NCI-H128 (cell line): ENCODE results near the gene LIN37.

Source experiments
- DNase-seq: peaks from one replicate; lab custom pipeline; 2025; ENCODE audit not compliant: unreplicated experiment; lab: John Stamatoyannopoulos, UW

Gene LIN37

GRCh38 chr19:35751839-35752745 lies 3.7 kb downstream of the LIN37 start:
- DNase-seq: no peak

- no peak for DNase-seq
These were observed 4.5 kb downstream of the LIN37 start for GRCh38 chr19:35752746-35753350.

- no peak for DNase-seq
These were observed 5.4 kb downstream of the LIN37 start for GRCh38 chr19:35753634-35754369.

- DNase-seq: no peak
These were observed 6.2 kb downstream of the LIN37 start for GRCh38 chr19:35754370-35755130.

GRCh38 chr19:35755131-35755549 lies 6.8 kb downstream of the LIN37 start:
- no peak for DNase-seq

GRCh38 chr19:35755550-35756376 lies 7.4 kb downstream of the LIN37 start:
- no peak for DNase-seq

GRCh38 chr19:35756377-35757230 lies 8.2 kb downstream of the LIN37 start, which contains the start of gene HSPB6:
Gene HSPB6, minus strand, starts transcription at chr19:35757029. Its CDS starts 21 bp downstream, at chr19:35757008.
- DNase-seq: no peak

- peak; percentile 54 for DNase-seq
These were observed 8.9 kb downstream of the LIN37 start for GRCh38 chr19:35757231-35757748.

GRCh38 chr19:35757749-35758608 lies 9.6 kb downstream of the LIN37 start, which contains the start of gene PROSER3:
Gene PROSER3, plus strand, starts transcription at chr19:35758176. Its CDS starts 40 bp downstream, at chr19:35758216.
- peak; percentile 98 for DNase-seq

GRCh38 chr19:35759697-35760096 lies 11.3 kb downstream of the LIN37 start:
- DNase-seq: no peak

GRCh38 chr19:35760711-35761349 lies 12.5 kb downstream of the LIN37 start:
- DNase-seq: no peak

GRCh38 chr19:35764432-35765315 lies 16.3 kb downstream of the LIN37 start:
- DNase-seq: no peak

- no peak for DNase-seq
These were observed 18.3 kb downstream of the LIN37 start for GRCh38 chr19:35766571-35767104.

- no peak for DNase-seq
These were observed 19.1 kb downstream of the LIN37 start for GRCh38 chr19:35767288-35768081.

- no peak for DNase-seq
These were observed 19.7 kb downstream of the LIN37 start for GRCh38 chr19:35768082-35768421.
